ENCODE results near the gene NPPC.
"Not testable (repeated sequence)": the region's sequence is repeated elsewhere in the genome, so short reads cannot be mapped to it uniquely, and the experiment has no call there.

Gene NPPC

GRCh38 chr2:231884438-231885140 lies 41.6 kb downstream of the NPPC start:
- no peak for DNase-seq

GRCh38 chr2:231883468-231883881 lies 42.7 kb downstream of the NPPC start:
- no peak for DNase-seq

- no peak for DNase-seq
These were observed 43.5 kb downstream of the NPPC start for GRCh38 chr2:231882646-231883045.

- DNase-seq: not testable (repeated sequence)
These were observed 45.8 kb downstream of the NPPC start for GRCh38 chr2:231880371-231880770.

- no peak for DNase-seq
These were observed 47.0 kb downstream of the NPPC start for GRCh38 chr2:231879216-231879615.

- DNase-seq: no peak
These were observed 48.4 kb downstream of the NPPC start for GRCh38 chr2:231877533-231878456.

GRCh38 chr2:231874944-231875343 lies 51.3 kb downstream of the NPPC start:
- DNase-seq: no peak

Data from stimulated activated CD4-positive, alpha-beta T cell treated with anti-CD3 and anti-CD28 coated beads, Interleukin-4, amount 100 ng/mL, for 24 hours (primary cell).